Heart left ventricle (tissue), 16 donors: ENCODE measurements around the gene ARSB. TPM values are rescaled to one million over a fixed set of nuclear protein-coding genes. Genes with fewer than 3 reads are reported as not detected.
A peak's percentile ranks its signal among the peaks of the same experiment; 100 is the strongest.

Source experiments
- ATAC-seq, 4 donors: fragments of 200-7000 bp; cut with Tn5 transposase; one replicate each; pipeline ENCODE4 v1.9.1; 2020 to 2022; ENCODE audit warnings: moderate library complexity in 4 of 4, mild to moderate bottlenecking in 3 of 4, moderate number of reproducible peaks in 1 of 4
- DNase-seq, 5 donors: peaks; one replicate each; pipeline ENCODE4 v3.0.0-alpha.2; 2020
- H3K27ac ChIP-seq, 12 donors: fragments of 200-600 bp; sonication (generic) in 4 of 12; one replicate each; pipeline versions ENCODE4 v1.5.0 to v1.8.0; 2016 to 2022; ENCODE audit warnings: mild to moderate bottlenecking in 2 of 12
- H3K27me3 ChIP-seq, 9 donors: fragments of 200-600 bp; sonication (generic) in 2 of 9; one replicate each; pipeline versions ENCODE4 v1.5.1 to v1.8.0; 2016 to 2022; ENCODE audit warnings: mild to moderate bottlenecking in 3 of 9
- H3K36me3 ChIP-seq, 9 donors: fragments of 200-600 bp; sonication (generic) in 2 of 9; one replicate each; pipeline versions ENCODE4 v1.5.0 to v1.8.0; 2018 to 2022; ENCODE audit warnings: mild to moderate bottlenecking in 2 of 9
- H3K4me1 ChIP-seq, 12 donors: fragments of 200-600 bp; sonication (generic) in 4 of 12; one replicate each; pipeline versions ENCODE4 v1.5.0 to v1.8.0; 2016 to 2022; ENCODE audit warnings: mild to moderate bottlenecking in 3 of 12
- H3K4me3 ChIP-seq, 12 donors: fragments of 200-600 bp; sonication (generic) in 4 of 12; one replicate each; pipeline versions ENCODE4 v1.5.0 to v1.8.0; 2017 to 2022; ENCODE audit warnings: mild to moderate bottlenecking in 9 of 12, moderate library complexity in 4 of 12
- H3K9me3 ChIP-seq, 12 donors: fragments of 200-600 bp; sonication (generic) in 4 of 12; one replicate each; pipeline versions ENCODE4 v1.5.0 to v1.8.0; 2016 to 2022; ENCODE audit warnings: mild to moderate bottlenecking in 1 of 12
- POLR2A ChIP-seq, 2 donors: fragments of 450-650 bp; IDR thresholded peaks; one replicate each; pipeline ENCODE4 v1.6.1; 2017; ENCODE audit warnings: antibody characterized with exemption in 2 of 2, mild to moderate bottlenecking in 2 of 2, moderate library complexity in 2 of 2
- WGBS, 4 donors: extraction: QIAGEN DNeasy Blood & Tissue Kit in 2 of 4; methylation state at CpG; one replicate each; pipeline versions ENCODE4 v1.1.5 to v1.1.7; 2013 to 2018; 5-methylcytosine and 5-hydroxymethylcytosine counted together
- intact Hi-C, 10 donors: fragments of 100-400 bp; cut with DNase I; formaldehyde crosslinking; loops; one replicate each; pipeline versions ENCODE4 v1.11.1 to v1.14.2; 2022
- long read RNA-seq, 3 donors: library from polyadenylated mRNA; unstranded; transcript quantifications; one replicate each; pipeline ENCODE4 v2.0.0, GENCODE V29; 2020 to 2021
- polyA plus RNA-seq, 2 donors: library from polyadenylated mRNA; stranded (reverse); fragments of 200-250 nt; gene quantifications; one replicate each; pipeline ENCODE4 v1.2.3, GENCODE V29; 2013
- total RNA-seq, 9 donors: library from RNA; depleted of rRNA in 2 of 9; stranded (reverse); fragments of >200 nt in 2 of 9; fragmentation: NEBNext Ultra II Directional in 3 of 9; extraction: Animal tissue kit (Norgen Biotek cat#: 25700) in 3 of 9; gene quantifications; one replicate each; pipeline versions ENCODE4 v1.1.0 to v1.2.4, GENCODE V29; 2016 to 2023
- TF ChIP-seq, protein P1 (sequence below), 12 donors: fragments of 200-600 bp; sonication (generic) in 4 of 12; IDR thresholded peaks; one replicate each; pipeline versions ENCODE4 v1.5.0 to v1.8.0; 2018 to 2022; ENCODE audit warnings: antibody characterized with exemption in 12 of 12, mild to moderate bottlenecking in 5 of 12
- donor health status: ischemic (EF 13 %, LVEDD 7.1; RV severe dilation, severe dysfunction).
- donor health status: healthy with polysubstance abuse.
- donor health status: DM: no; HTN: yes; CAD: no.
- donor health status: DM: no; HTN: no; CAD: no.
- donor health status: ischemic (EF 25% LVEDD 6.9; RV normal size, moderate dysfunction).
- donor health status: ischemic (EF 25% LVEDD 5.7; RV mildly dilated, moderate dysfunction).
- donor health status: healthy.
- donor health status: DM: yes; HTN: yes; CAD: no.
- donor health status: ischemic (EF 35%, LVEDD 5.7; RV mildly dilated, moderate dysfunction).
- donor health status: nonischemic (EF 11% LVEDD 7.7; RV severe dilation, severe dysfunction).
- donor health status: DM: yes; HTN: yes; CAD: no.
- donor health status: PGD.
- donor health status: ischemic (EF 29% LVEDD 5.4; RV normal size, mild dysfunction).
- donor health status: nonischemic (EF 23%, LVEDD 6.1; RV moderate dilation, normal function).

ARSB gene
- total RNA-seq: 10 to 100 TPM; 11.9 to 25.8 (median 14.8) TPM
- 1 to 10 TPM; 2.2 to 7.8 TPM for polyA plus RNA-seq
- long read RNA-seq, donor 1, full-length matches to known transcripts: 9 of 15 reads
- long read RNA-seq, donor 1, partial matches to known transcripts: 1 of 15 reads
- long read RNA-seq, donor 1, other reads (novel, unspliced or antisense): 5 of 15 reads
- long read RNA-seq, donor 2, full-length matches to known transcripts: 5 of 18 reads
- long read RNA-seq, donor 2, partial matches to known transcripts: 0 of 18 reads
- long read RNA-seq, donor 2, other reads (novel, unspliced or antisense): 13 of 18 reads
- long read RNA-seq, donor 3, full-length matches to known transcripts: 4 of 17 reads
- long read RNA-seq, donor 3, partial matches to known transcripts: 1 of 17 reads
- long read RNA-seq, donor 3, other reads (novel, unspliced or antisense): 12 of 17 reads

- TF ChIP-seq, protein P1, sequence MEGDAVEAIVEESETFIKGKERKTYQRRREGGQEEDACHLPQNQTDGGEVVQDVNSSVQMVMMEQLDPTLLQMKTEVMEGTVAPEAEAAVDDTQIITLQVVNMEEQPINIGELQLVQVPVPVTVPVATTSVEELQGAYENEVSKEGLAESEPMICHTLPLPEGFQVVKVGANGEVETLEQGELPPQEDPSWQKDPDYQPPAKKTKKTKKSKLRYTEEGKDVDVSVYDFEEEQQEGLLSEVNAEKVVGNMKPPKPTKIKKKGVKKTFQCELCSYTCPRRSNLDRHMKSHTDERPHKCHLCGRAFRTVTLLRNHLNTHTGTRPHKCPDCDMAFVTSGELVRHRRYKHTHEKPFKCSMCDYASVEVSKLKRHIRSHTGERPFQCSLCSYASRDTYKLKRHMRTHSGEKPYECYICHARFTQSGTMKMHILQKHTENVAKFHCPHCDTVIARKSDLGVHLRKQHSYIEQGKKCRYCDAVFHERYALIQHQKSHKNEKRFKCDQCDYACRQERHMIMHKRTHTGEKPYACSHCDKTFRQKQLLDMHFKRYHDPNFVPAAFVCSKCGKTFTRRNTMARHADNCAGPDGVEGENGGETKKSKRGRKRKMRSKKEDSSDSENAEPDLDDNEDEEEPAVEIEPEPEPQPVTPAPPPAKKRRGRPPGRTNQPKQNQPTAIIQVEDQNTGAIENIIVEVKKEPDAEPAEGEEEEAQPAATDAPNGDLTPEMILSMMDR (IDR thresholded peaks at IDR 0.05): peak in 1 of 12 donors; percentile 4
- TF ChIP-seq POLR2A (IDR thresholded peaks at IDR 0.05): no peak
- intact Hi-C loops: no loop called here
- Histone ChIP-seq H3K9me3 (no peaks in the 10 kb centered on the region), H3K36me3 (no peaks in the 10 kb centered on the region), H3K27ac (peak within 1 kb of the TSS; percentile 90 to 99 (median 96)), H3K4me3 (peak within 1 kb of the TSS; percentile 59 to 96 (median 82)), H3K4me1 (peaks cover 0 to 29% (median 13%) of the 10 kb centered on the region in 12 donors), H3K27me3 (no peaks in the 10 kb centered on the region)
- DNase-seq: peak; percentile 51 to 81 (median 61)
- 0 to 1% (median 0%) methylated on average over 11 to 57 of the region's 57 CpGs for WGBS, 4 donors
- ATAC-seq: peak; percentile 16 to 71 (median 58)
These were observed at the start of gene ARSB for GRCh38 chr5:78985116-78985724. TSS of gene ARSB (minus strand) at chr5:78985310. CDS start at chr5:78985248, 62 bp downstream.

DNA sequence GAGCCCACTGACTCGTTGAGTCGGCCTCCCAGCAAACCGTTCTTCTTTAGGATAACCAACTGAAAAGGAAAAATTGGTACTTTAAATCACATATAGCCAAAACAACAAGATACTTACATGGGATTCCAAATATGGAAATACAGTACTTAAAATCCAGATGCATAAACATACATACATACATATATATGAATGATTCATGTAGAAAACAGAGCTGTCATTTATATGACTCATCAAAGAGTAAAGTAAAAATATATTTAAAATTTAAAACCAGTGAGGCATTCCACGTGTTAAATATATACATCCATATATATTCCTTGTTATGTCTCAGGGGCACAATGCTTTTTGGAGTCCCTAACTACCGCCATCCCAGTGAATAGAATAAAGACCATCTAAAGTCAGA is 47.7 kb upstream of the ARSB start:
- Histone ChIP-seq H3K4me1 (no peaks in the 10 kb centered on the region), H3K27ac (no peak overlapping the region), H3K4me3 (no peak overlapping the region), H3K27me3 (no peaks in the 10 kb centered on the region), H3K36me3 (no peaks in the 10 kb centered on the region), H3K9me3 (peaks cover 0 to 10% (median 0%) of the 10 kb centered on the region in 12 donors)
- intact Hi-C loops: no loop called here
- TF ChIP-seq, protein P1 (IDR thresholded peaks at IDR 0.05): no peak
- TF ChIP-seq POLR2A (IDR thresholded peaks at IDR 0.05): no peak
- no peak for ATAC-seq
- 90 to 96% (median 94%) methylated on average over 5 of the region's 5 CpGs for WGBS, 4 donors
- DNase-seq: no peak

GRCh38 chr5:79032031-79032695 is 47.1 kb upstream of the ARSB start:
- TF ChIP-seq, protein P1 (IDR thresholded peaks at IDR 0.05): no peak
- TF ChIP-seq POLR2A (IDR thresholded peaks at IDR 0.05): no peak
- ATAC-seq (no peak), DNase-seq (no peak)
- intact Hi-C loops: no loop called here
- Histone ChIP-seq H3K4me1 (no peaks in the 10 kb centered on the region), H3K27me3 (no peaks in the 10 kb centered on the region), H3K36me3 (no peaks in the 10 kb centered on the region), H3K27ac (no peak overlapping the region), H3K4me3 (no peak overlapping the region), H3K9me3 (peaks cover 0 to 8% (median 0%) of the 10 kb centered on the region in 12 donors)
- WGBS, 4 donors: 91 to 96% (median 93%) methylated on average over 10 of the region's 10 CpGs

GRCh38 chr5:79031485-79031867 is 46.4 kb upstream of the ARSB start:
- Histone ChIP-seq H3K4me1 (no peaks in the 10 kb centered on the region), H3K9me3 (peaks cover 0 to 1% (median 0%) of the 10 kb centered on the region in 12 donors), H3K36me3 (no peaks in the 10 kb centered on the region), H3K27me3 (no peaks in the 10 kb centered on the region), H3K27ac (no peak overlapping the region), H3K4me3 (no peak overlapping the region)
- no peak for TF ChIP-seq POLR2A (IDR thresholded peaks at IDR 0.05)
- TF ChIP-seq, protein P1 (IDR thresholded peaks at IDR 0.05): no peak
- intact Hi-C loops: no loop called here
- no peak for ATAC-seq
- no peak for DNase-seq
- 91 to 100% (median 97%) methylated on average over 1 of the region's 1 CpG for WGBS, 4 donors
